Natural killer cell (primary cell): ENCODE measurements around the gene AOPEP. TPM values are rescaled to one million over a fixed set of nuclear protein-coding genes. Genes with fewer than 3 reads are reported as not detected.

Source experiments
- ATAC-seq, 3 donors: fragments of 150-1000 bp in 2 of 3; fragments of 200-7000 bp in 1 of 3; cut with Tn5 transposase; 1 replicate in 1 of 3; 2 replicates in 2 of 3; pipeline ENCODE4 v1.10.0; 2021; ENCODE audit warnings: mild to moderate bottlenecking in 2 of 3, moderate library complexity in 2 of 3
- DNase-seq, 2 donors: peaks; one replicate each; pipeline versions ENCODE4 v3.0.0 to v3.0.0-alpha.2; 2013 to 2021; ENCODE audit warnings: mixed read lengths in 1 of 2
- H3K27ac ChIP-seq: one replicate; pipeline ENCODE4 v1.5.1; 2013; ENCODE audit warnings: mild to moderate bottlenecking, low read length
- H3K27me3 ChIP-seq: one replicate; pipeline ENCODE4 v1.6.1; 2013; ENCODE audit warnings: low read length; ENCODE audit not compliant: control insufficient read depth, insufficient read depth
- H3K36me3 ChIP-seq: one replicate; pipeline ENCODE4 v1.6.1; 2013; ENCODE audit warnings: low read length; ENCODE audit not compliant: control insufficient read depth, insufficient read depth
- H3K4me1 ChIP-seq: one replicate; pipeline ENCODE4 v1.6.1; 2013; ENCODE audit warnings: low read length; ENCODE audit not compliant: control insufficient read depth, insufficient read depth
- H3K4me3 ChIP-seq: one replicate; pipeline ENCODE4 v1.5.1; 2013; ENCODE audit warnings: low read length
- H3K9me3 ChIP-seq: one replicate; pipeline ENCODE4 v1.6.1; 2013; ENCODE audit warnings: low read length; ENCODE audit not compliant: control insufficient read depth, insufficient read depth
- H3K27ac Mint-ChIP-seq, 2 donors: one replicate each; pipeline ENCODE4 v1.8.0; 2022; ENCODE audit warnings: mild to moderate bottlenecking in 2 of 2, mixed read lengths in 2 of 2, moderate library complexity in 1 of 2
- H3K27me3 Mint-ChIP-seq, 2 donors: one replicate each; pipeline ENCODE4 v1.8.0; 2022; ENCODE audit warnings: low read depth in 2 of 2, mixed read lengths in 2 of 2
- H3K36me3 Mint-ChIP-seq: one replicate; pipeline ENCODE4 v1.8.0; 2022; ENCODE audit warnings: mixed read lengths
- H3K4me1 Mint-ChIP-seq, 2 donors: one replicate each; pipeline ENCODE4 v1.8.0; 2022; ENCODE audit warnings: mixed read lengths in 2 of 2
- H3K4me3 Mint-ChIP-seq: one replicate; pipeline ENCODE4 v1.8.0; 2022; ENCODE audit warnings: mild to moderate bottlenecking, moderate library complexity, mixed read lengths
- H3K9me3 Mint-ChIP-seq, 2 donors: one replicate each; pipeline ENCODE4 v1.8.0; 2022; ENCODE audit warnings: mixed read lengths in 2 of 2
- CTCF ChIP-seq: fragments of 200-600 bp; IDR thresholded peaks from one replicate; pipeline ENCODE4 v1.8.0; 2022; ENCODE audit warnings: antibody characterized with exemption
- WGBS: methylation state at CpG from one replicate; pipeline ENCODE4 v1.1.7; 2013; ENCODE audit warnings: missing lambda C conversion rate; ENCODE audit not compliant: insufficient coverage; 5-methylcytosine and 5-hydroxymethylcytosine counted together
- intact Hi-C: fragments of 100-400 bp; cut with micrococcal nuclease; formaldehyde crosslinking; loops from one replicate; pipeline ENCODE4 v1.14.2; 2022
- total RNA-seq, 4 donors: library from RNA; stranded (reverse); fragments of 120-200 nt in 1 of 4; gene quantifications; one replicate each; pipeline versions ENCODE4 v1.2.3 to v1.2.4, GENCODE V29; 2013 to 2022

AOPEP gene
- total RNA-seq, 3 donors from 2014 or later (not counting 1 experiment from before 2014, with no cell fraction given): 20.1 to 22.6 (median 20.6) TPM

GRCh38 chr9:94906181-94906580 is 179.7 kb downstream of the AOPEP start:
- ATAC-seq (no peak), DNase-seq (no peak)
- H3K4me1 Mint-ChIP-seq: peaks cover 0 to 15% of the 10 kb centered on the region in 2 donors
- no peaks in the 10 kb centered on the region for H3K27me3 ChIP-seq
- no peak for TF ChIP-seq CTCF
- H3K36me3 ChIP-seq: no peaks in the 10 kb centered on the region
- no peaks in the 10 kb centered on the region for H3K9me3 ChIP-seq
- no peaks in the 10 kb centered on the region for H3K9me3 Mint-ChIP-seq
- H3K27me3 Mint-ChIP-seq: no peaks in the 10 kb centered on the region
- no peak overlapping the region for H3K4me3 ChIP-seq
- no peaks in the 10 kb centered on the region for H3K4me1 ChIP-seq
- no peak overlapping the region for H3K27ac ChIP-seq
- H3K27ac Mint-ChIP-seq: no peak overlapping the region
- intact Hi-C loops: no loop called here
- no peaks in the 10 kb centered on the region for H3K36me3 Mint-ChIP-seq
- H3K4me3 Mint-ChIP-seq: no peak overlapping the region
- WGBS: 93% methylated on average over 5 of the region's 6 CpGs

GRCh38 chr9:94906713-94907112 is 180.2 kb downstream of the AOPEP start:
- Mint-ChIP-seq H3K4me3 (no peak overlapping the region), H3K27me3 (no peaks in the 10 kb centered on the region), H3K4me1 (peaks cover 0 to 15% of the 10 kb centered on the region in 2 donors), H3K27ac (no peak overlapping the region), H3K36me3 (no peaks in the 10 kb centered on the region), H3K9me3 (no peaks in the 10 kb centered on the region)
- Histone ChIP-seq H3K36me3 (no peaks in the 10 kb centered on the region), H3K27me3 (no peaks in the 10 kb centered on the region), H3K27ac (no peak overlapping the region), H3K4me1 (no peaks in the 10 kb centered on the region), H3K4me3 (no peak overlapping the region), H3K9me3 (no peaks in the 10 kb centered on the region)
- ATAC-seq (no peak), DNase-seq (no peak)
- 64% methylated on average over 3 of the region's 3 CpGs for WGBS
- no peak for TF ChIP-seq CTCF
- intact Hi-C loops: no loop called here

- intact Hi-C loops: no loop called here
- no peak overlapping the region for H3K4me3 Mint-ChIP-seq
- no peak for ATAC-seq
- Histone ChIP-seq H3K27me3 (no peaks in the 10 kb centered on the region), H3K4me1 (no peaks in the 10 kb centered on the region), H3K4me3 (no peak overlapping the region), H3K27ac (no peak overlapping the region), H3K36me3 (no peaks in the 10 kb centered on the region), H3K9me3 (no peaks in the 10 kb centered on the region)
- no peaks in the 10 kb centered on the region for H3K27me3 Mint-ChIP-seq
- no peaks in the 10 kb centered on the region for H3K36me3 Mint-ChIP-seq
- H3K4me1 Mint-ChIP-seq: peaks cover 0 to 9% of the 10 kb centered on the region in 2 donors
- H3K9me3 Mint-ChIP-seq: no peaks in the 10 kb centered on the region
- no peak for TF ChIP-seq CTCF
- no peak for DNase-seq
- WGBS: 83% methylated on average over 8 of the region's 8 CpGs
- H3K27ac Mint-ChIP-seq: no peak overlapping the region
Observed at GRCh38 chr9:94907264-94907936, 180.9 kb downstream of the AOPEP start.
